CD4-positive, alpha-beta T cell treated with Interleukin-21 for 1 hour (primary cell): ENCODE results near the gene COPA.

Experiments
- DNase-seq: peaks from one replicate; pipeline ENCODE4 v3.0.0-alpha.2; 2020

Gene COPA

GRCh38 chr1:160362168-160362957 lies 19.3 kb upstream of the COPA start:
- no peak for DNase-seq

GRCh38 chr1:160361814-160362167 lies 18.7 kb upstream of the COPA start:
- DNase-seq, result no peak

GRCh38 chr1:160361199-160361598 lies 18.1 kb upstream of the COPA start:
- DNase-seq, result no peak

- DNase-seq, result no peak
Observed at GRCh38 chr1:160360227-160360695, 17.2 kb upstream of the COPA start.

GRCh38 chr1:160359559-160360226 lies 16.6 kb upstream of the COPA start:
- no peak for DNase-seq

- DNase-seq, result no peak
Observed at GRCh38 chr1:160358073-160358472, 15.0 kb upstream of the COPA start.

GRCh38 chr1:160357286-160358002 lies 14.4 kb upstream of the COPA start:
- DNase-seq, result no peak

- DNase-seq, result peak; percentile 24
Observed at GRCh38 chr1:160354388-160354985, 11.4 kb upstream of the COPA start.

GRCh38 chr1:160353223-160353622 lies 10.2 kb upstream of the COPA start:
- DNase-seq, result no peak

GRCh38 chr1:160352555-160352954 lies 9.5 kb upstream of the COPA start:
- DNase-seq, result no peak

- no peak for DNase-seq
Observed at GRCh38 chr1:160351629-160352028, 8.6 kb upstream of the COPA start.

GRCh38 chr1:160346958-160347357 lies 3.9 kb upstream of the COPA start:
- DNase-seq, result peak; percentile 13

- DNase-seq, result no peak
Observed at GRCh38 chr1:160346463-160346862, 3.4 kb upstream of the COPA start.

- DNase-seq, result no peak
Observed at GRCh38 chr1:160344936-160345335, 1.9 kb upstream of the COPA start.

GRCh38 chr1:160344241-160344640 lies 1.2 kb upstream of the COPA start:
- DNase-seq, result no peak

GRCh38 chr1:160342526-160342925 lies 524 bp downstream of the COPA start:
- peak; percentile 26 for DNase-seq

GRCh38 chr1:160340866-160341265 lies 2.2 kb downstream of the COPA start:
- no peak for DNase-seq

- no peak for DNase-seq
Observed at GRCh38 chr1:160340146-160340545, 2.9 kb downstream of the COPA start.

- no peak for DNase-seq
Observed at GRCh38 chr1:160338580-160338979, 4.5 kb downstream of the COPA start.

- DNase-seq, result no peak
Observed at GRCh38 chr1:160332516-160332915, 10.5 kb downstream of the COPA start.

- DNase-seq, result no peak
Observed at GRCh38 chr1:160330119-160330518, 12.9 kb downstream of the COPA start.

- no peak for DNase-seq
Observed at GRCh38 chr1:160328184-160328583, 14.9 kb downstream of the COPA start.

- no peak for DNase-seq
Observed at GRCh38 chr1:160326418-160326817, 16.6 kb downstream of the COPA start.
